Endothelial cell (in vitro differentiated cells): ENCODE results near the gene TBX21. TPM values are rescaled to one million over a fixed set of nuclear protein-coding genes. Genes with fewer than 3 reads are reported as not detected.

Experiments
- DNase-seq: peaks from one replicate; pipeline ENCODE4 v3.0.0; 2021; ENCODE audit warnings: low spot score
- H3K27ac Mint-ChIP-seq: one replicate; pipeline ENCODE4 v1.8.0; 2021; ENCODE audit warnings: mixed read lengths, inconsistent platforms; ENCODE audit not compliant: unreplicated experiment
- H3K27me3 Mint-ChIP-seq: one replicate; pipeline ENCODE4 v1.8.0; 2021; ENCODE audit warnings: mild to moderate bottlenecking, moderate library complexity, mixed read lengths, inconsistent platforms; ENCODE audit not compliant: unreplicated experiment
- H3K36me3 Mint-ChIP-seq: one replicate; pipeline ENCODE4 v1.8.0; 2021; ENCODE audit warnings: mild to moderate bottlenecking, low read depth, mixed read lengths, inconsistent platforms; ENCODE audit not compliant: unreplicated experiment
- H3K4me1 Mint-ChIP-seq: one replicate; pipeline ENCODE4 v1.8.0; 2021; ENCODE audit warnings: mild to moderate bottlenecking, mixed read lengths, inconsistent platforms; ENCODE audit not compliant: unreplicated experiment
- H3K4me3 Mint-ChIP-seq: one replicate; pipeline ENCODE4 v1.8.0; 2021; ENCODE audit warnings: mild to moderate bottlenecking, mixed read lengths, inconsistent platforms; ENCODE audit not compliant: unreplicated experiment
- H3K9me3 Mint-ChIP-seq: one replicate; pipeline ENCODE4 v1.8.0; 2021; ENCODE audit warnings: mixed read lengths, inconsistent platforms; ENCODE audit not compliant: unreplicated experiment
- total RNA-seq: library from RNA; stranded (reverse); fragmentation: NEBNext Ultra II Directional; extraction: Animal tissue kit (Norgen Biotek cat#: 25700); gene quantifications from one replicate; pipeline ENCODE4 v1.2.1, GENCODE V29; 2021; ENCODE audit not compliant: unreplicated experiment
- TF ChIP-seq, protein P1 (sequence below): fragments of 200-600 bp; sonication (generic); IDR thresholded peaks from one replicate; pipeline ENCODE4 v1.5.0; 2021; ENCODE audit warnings: antibody characterized with exemption; ENCODE audit not compliant: unreplicated experiment

Gene TBX21
- total RNA-seq, 1 donor from 2014 or later, result 0.21 TPM

GRCh38 chr17:47686276-47686635 lies 46.8 kb upstream of the TBX21 start:
- no peak overlapping the region for H3K4me3 Mint-ChIP-seq
- TF ChIP-seq, protein P1, sequence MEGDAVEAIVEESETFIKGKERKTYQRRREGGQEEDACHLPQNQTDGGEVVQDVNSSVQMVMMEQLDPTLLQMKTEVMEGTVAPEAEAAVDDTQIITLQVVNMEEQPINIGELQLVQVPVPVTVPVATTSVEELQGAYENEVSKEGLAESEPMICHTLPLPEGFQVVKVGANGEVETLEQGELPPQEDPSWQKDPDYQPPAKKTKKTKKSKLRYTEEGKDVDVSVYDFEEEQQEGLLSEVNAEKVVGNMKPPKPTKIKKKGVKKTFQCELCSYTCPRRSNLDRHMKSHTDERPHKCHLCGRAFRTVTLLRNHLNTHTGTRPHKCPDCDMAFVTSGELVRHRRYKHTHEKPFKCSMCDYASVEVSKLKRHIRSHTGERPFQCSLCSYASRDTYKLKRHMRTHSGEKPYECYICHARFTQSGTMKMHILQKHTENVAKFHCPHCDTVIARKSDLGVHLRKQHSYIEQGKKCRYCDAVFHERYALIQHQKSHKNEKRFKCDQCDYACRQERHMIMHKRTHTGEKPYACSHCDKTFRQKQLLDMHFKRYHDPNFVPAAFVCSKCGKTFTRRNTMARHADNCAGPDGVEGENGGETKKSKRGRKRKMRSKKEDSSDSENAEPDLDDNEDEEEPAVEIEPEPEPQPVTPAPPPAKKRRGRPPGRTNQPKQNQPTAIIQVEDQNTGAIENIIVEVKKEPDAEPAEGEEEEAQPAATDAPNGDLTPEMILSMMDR, result no peak
- peaks cover 7% of the 10 kb centered on the region for H3K4me1 Mint-ChIP-seq
- no peaks in the 10 kb centered on the region for H3K9me3 Mint-ChIP-seq
- DNase-seq, result no peak
- no peaks in the 10 kb centered on the region for H3K27me3 Mint-ChIP-seq
- H3K27ac Mint-ChIP-seq, result no peak overlapping the region
- H3K36me3 Mint-ChIP-seq, result peaks cover 40% of the 10 kb centered on the region

GRCh38 chr17:47686664-47687327 lies 46.2 kb upstream of the TBX21 start:
- Mint-ChIP-seq H3K4me3 (no peak overlapping the region), H3K9me3 (no peaks in the 10 kb centered on the region), H3K36me3 (peaks cover 39% of the 10 kb centered on the region), H3K27me3 (no peaks in the 10 kb centered on the region), H3K27ac (no peak overlapping the region), H3K4me1 (peaks cover 12% of the 10 kb centered on the region)
- TF ChIP-seq, protein P1, result no peak
- DNase-seq, result no peak

DNA sequence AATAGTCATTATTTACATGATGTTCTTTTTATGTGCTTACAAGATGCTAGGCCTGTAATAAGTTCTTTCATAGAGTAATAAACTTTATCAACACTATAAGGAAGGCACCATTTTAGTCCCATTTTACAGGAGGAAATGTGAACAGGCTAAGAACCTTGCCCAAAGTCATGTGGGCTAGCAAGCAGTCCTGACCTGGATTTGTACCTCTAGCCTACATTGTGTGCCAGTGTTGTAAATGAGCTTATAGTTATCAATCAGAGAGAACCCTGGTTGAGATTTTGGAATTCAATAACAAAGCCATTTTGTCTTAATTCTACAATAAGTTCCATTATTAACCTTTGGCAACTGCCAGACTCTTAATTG lies 45.7 kb upstream of the TBX21 start:
- Mint-ChIP-seq H3K4me1 (peaks cover 17% of the 10 kb centered on the region), H3K36me3 (peaks cover 34% of the 10 kb centered on the region), H3K27me3 (no peaks in the 10 kb centered on the region), H3K27ac (no peak overlapping the region), H3K9me3 (no peaks in the 10 kb centered on the region), H3K4me3 (no peak overlapping the region)
- TF ChIP-seq, protein P1, result no peak
- no peak for DNase-seq

DNA sequence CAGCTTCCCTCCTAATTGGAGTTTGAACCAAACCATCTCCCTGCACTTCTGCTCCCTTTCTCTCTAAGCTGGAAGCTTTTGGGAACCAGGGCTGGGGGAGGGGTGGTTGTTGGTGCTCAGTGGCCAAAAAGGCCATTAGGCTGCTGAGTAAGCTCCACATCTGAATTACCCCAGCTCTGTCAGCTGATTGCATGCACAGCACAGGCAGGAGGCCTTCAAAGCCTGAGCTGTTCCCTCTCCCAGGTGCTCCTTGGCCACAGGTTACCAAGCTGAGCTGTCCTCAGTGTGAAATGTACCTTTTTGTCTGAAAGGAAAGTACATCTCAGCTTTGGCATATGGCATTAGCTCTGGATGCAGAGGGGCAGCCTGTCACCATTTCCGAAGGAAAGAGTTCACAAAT lies 45.3 kb upstream of the TBX21 start:
- TF ChIP-seq, protein P1, result no peak
- Mint-ChIP-seq H3K4me3 (no peak overlapping the region), H3K9me3 (no peaks in the 10 kb centered on the region), H3K4me1 (peaks cover 21% of the 10 kb centered on the region), H3K36me3 (peaks cover 30% of the 10 kb centered on the region), H3K27me3 (no peaks in the 10 kb centered on the region), H3K27ac (no peak overlapping the region)
- no peak for DNase-seq

DNA sequence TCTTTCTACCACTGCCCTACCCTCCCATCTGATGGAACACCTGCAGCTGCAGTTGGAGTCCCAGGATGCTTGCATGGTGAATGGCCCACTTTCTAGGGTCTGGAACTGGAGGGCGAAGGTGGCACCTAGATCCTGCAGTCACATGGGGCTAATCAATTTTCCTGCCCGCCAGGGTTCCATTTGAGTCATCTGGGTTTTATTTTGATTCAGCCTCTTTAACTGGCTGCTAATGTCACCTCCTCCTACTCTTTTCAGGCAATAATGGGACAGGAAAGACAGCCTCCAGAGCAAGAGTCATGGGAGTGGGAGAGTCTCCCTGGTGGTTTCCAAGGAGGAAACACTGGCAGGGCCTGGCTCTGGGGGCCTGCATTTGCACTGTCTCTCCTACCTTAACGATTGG lies 42.9 kb upstream of the TBX21 start:
- Mint-ChIP-seq H3K27me3 (no peaks in the 10 kb centered on the region), H3K4me1 (peaks cover 32% of the 10 kb centered on the region), H3K27ac (no peak overlapping the region), H3K36me3 (peaks cover 16% of the 10 kb centered on the region), H3K4me3 (no peak overlapping the region), H3K9me3 (no peaks in the 10 kb centered on the region)
- TF ChIP-seq, protein P1, result no peak
- DNase-seq, result no peak
